ENCODE results near the gene LRRC1. TPM values are rescaled to one million over a fixed set of nuclear protein-coding genes. Genes with fewer than 3 reads are reported as not detected.
"Not testable (repeated sequence)": the region's sequence is repeated elsewhere in the genome, so short reads cannot be mapped to it uniquely, and the experiment has no call there.

The LRRC1 gene
- total RNA-seq, 2 experiments from 2014 or later, result 1.5 to 2.6 TPM

DNA sequence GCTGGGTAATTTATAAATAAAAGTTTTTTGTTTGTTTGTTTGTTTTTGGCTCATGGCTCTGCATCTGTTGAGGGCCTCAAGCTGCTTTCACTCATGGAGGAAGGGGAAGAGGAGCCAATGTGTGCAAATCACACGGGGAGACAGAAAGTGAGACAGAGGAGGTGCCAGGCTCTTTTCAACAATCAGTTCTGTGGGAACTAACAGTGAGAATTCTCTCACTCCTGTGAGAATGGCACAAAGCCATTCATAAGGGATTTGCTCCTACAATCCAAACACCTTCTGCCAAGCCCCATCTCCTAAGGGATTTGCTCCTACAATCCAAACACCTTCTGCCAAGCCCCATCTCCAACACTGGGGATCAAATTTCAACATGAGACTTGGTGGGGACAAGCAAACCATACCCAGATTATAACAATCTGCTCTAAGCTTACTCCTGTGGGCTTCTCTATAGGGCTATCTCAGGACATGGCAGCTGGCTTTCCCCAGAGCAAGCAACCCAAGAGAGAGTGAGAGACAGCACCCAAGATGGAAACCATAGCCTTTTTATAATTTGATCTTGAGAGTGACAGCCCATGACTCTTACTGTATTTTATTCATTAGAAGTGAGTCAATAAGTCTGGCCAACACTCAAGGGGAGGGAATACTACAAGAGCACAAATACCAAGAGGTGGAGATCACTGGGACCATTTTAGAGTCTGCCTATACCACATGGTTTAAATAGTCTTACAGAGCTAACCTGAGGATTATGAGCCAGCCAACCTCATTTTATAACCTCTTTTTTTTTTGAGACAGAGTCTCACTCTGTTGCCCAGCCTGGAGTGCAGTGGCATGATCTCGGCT, 22.8 kb upstream of the LRRC1 start:
- peaks cover 8% of the 10 kb centered on the region for H3K27me3 Mint-ChIP-seq
- H3K4me3 Mint-ChIP-seq, result no peak overlapping the region
- H3K4me1 Mint-ChIP-seq, result no peaks in the 10 kb centered on the region
- DNase-seq, result no peak
- H3K9me3 Mint-ChIP-seq, result peaks cover 2% of the 10 kb centered on the region
- H3K27ac Mint-ChIP-seq, result no peak overlapping the region
- peaks cover 3% of the 10 kb centered on the region for H3K36me3 Mint-ChIP-seq

DNA sequence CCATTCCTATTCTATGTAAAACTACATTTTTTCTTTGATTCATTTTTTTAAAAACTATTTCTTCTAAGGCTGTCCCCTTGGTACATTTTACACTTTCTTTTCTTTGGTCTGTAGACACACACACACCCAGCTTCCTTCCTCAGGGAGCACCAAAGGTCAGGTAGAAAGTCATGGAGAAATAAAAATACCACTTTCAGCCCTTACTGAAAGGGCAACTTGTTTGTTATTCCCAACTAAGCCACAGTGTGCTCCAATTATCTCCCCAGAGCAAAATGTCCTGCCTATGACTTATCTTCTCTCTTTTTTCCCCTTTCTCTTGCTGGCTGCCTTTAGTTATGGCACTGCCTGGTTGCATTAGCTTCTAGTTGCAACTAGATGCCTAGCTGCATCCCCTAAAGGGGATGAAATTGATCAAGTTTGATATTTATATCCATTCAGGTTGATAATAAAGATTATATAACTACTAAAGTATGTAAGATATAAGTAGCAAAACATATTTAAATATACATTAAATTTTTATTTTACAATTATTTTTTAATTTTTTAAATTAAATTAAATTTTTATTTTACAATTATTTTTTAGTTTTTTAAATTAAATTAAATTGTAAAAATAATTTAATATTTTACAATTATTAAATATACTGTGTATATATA, 21.6 kb upstream of the LRRC1 start:
- peaks cover 10% of the 10 kb centered on the region for H3K27me3 Mint-ChIP-seq
- no peak overlapping the region for H3K4me3 Mint-ChIP-seq
- DNase-seq, result no peak
- H3K36me3 Mint-ChIP-seq, result peaks cover 3% of the 10 kb centered on the region
- peaks cover 2% of the 10 kb centered on the region for H3K9me3 Mint-ChIP-seq
- H3K27ac Mint-ChIP-seq, result no peak overlapping the region
- no peaks in the 10 kb centered on the region for H3K4me1 Mint-ChIP-seq

DNA sequence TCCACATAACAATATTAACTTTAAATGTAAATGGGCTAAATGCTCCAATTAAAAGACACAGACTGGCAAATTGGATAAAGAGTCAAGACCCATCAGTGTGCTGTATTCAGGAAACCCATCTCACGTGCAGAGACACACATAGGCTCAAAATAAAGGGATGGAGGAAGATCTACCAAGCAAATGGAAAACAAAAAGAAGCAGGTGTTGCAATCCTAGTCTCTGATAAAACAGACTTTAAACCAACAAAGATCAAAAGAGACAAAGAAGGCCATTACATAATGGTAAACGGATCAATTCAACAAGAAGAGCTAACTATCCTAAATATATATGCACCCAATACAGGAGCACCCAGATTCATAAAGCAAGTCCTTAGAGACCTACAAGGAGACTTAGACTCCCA, 18.7 kb upstream of the LRRC1 start:
- H3K4me1 Mint-ChIP-seq, H3K27ac Mint-ChIP-seq, H3K4me3 Mint-ChIP-seq, H3K9me3 Mint-ChIP-seq, H3K27me3 Mint-ChIP-seq, H3K36me3 Mint-ChIP-seq, DNase-seq: not testable (repeated sequence)

DNA sequence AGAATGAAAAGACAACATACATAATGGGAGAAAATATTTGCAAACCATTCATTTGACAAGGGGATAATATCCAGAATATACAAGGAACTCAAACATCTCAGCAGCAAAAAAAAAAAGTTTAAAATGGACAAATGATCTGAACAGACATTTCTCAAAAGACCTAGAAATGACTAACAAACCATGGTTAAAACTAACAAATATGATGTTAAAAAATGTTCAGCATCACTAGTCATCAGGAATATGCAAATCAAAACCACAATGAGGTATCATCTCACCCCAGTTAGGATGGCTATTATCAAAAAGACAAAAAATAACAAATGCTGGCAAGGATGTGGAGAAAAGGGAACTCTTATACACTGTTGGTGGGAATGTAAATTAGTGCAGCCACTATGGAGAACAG, 9.8 kb upstream of the LRRC1 start:
- not testable (repeated sequence) for H3K27ac Mint-ChIP-seq, H3K4me1 Mint-ChIP-seq, DNase-seq, H3K4me3 Mint-ChIP-seq, H3K9me3 Mint-ChIP-seq, H3K36me3 Mint-ChIP-seq
- peaks cover 18% of the 10 kb centered on the region for H3K27me3 Mint-ChIP-seq

DNA sequence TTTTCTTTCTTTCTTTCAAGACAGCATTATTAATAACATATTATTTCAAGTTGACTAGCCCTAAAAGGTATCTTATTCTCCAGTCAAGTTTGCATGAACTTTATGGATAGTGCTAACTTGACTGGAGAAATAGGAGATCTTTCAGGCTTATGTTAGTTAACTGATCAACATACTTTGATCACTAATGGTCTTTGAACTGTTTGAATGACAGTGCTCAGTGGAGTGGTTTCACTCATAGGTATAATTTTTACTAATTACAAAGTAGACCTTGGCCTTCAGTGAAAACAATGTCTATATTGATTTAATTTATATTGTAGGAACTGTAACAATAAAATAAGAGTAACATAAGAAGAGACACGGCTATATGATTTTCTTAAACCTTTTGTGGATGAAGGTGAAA, 8.0 kb upstream of the LRRC1 start:
- peaks cover 5% of the 10 kb centered on the region for H3K36me3 Mint-ChIP-seq
- H3K27me3 Mint-ChIP-seq, result peaks cover 35% of the 10 kb centered on the region
- no peak overlapping the region for H3K27ac Mint-ChIP-seq
- no peak for DNase-seq
- H3K9me3 Mint-ChIP-seq, result peaks cover 3% of the 10 kb centered on the region
- no peaks in the 10 kb centered on the region for H3K4me1 Mint-ChIP-seq
- no peak overlapping the region for H3K4me3 Mint-ChIP-seq

DNA sequence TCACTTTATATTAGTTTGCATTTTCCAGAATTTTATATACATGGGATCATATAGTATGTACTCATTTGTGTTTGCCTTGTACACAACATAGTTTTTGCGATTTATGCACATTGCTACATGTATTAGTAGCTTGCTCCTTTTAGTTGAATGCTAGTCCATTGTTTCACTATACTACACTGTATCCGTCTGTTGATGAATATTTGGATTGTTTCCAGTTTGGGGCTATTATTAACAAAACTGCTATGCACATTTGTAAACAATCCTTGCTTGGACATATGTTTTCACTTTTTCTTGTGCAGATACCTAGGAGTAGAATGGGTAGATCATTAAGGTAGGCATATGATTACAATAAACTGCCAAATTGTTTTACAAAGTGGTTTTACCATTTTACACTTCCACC, 3.9 kb upstream of the LRRC1 start:
- Mint-ChIP-seq H3K36me3 (peaks cover 5% of the 10 kb centered on the region), H3K4me1 (peaks cover 11% of the 10 kb centered on the region), H3K4me3 (no peak overlapping the region), H3K27ac (no peak overlapping the region), H3K27me3 (peaks cover 46% of the 10 kb centered on the region), H3K9me3 (peaks cover 3% of the 10 kb centered on the region)
- no peak for DNase-seq

DNA sequence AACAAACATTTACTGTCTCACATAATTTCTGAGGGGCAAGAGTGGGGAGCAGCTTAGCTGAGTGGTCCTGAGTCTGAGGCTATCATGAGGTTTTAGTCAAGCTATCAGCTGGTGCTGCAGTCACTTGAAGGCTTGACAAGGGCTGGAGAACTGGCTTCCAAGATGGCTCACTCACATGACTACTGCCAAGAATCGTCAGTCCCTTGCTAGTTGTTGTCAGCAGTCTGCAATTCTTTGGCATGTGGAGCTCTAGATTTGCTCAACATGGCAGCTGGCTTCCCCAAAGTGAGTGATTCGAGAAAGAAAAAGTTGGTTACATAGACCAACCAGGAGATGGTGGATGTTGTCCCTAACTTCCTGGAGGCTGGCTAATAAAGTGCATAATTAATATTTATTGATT, 2.8 kb upstream of the LRRC1 start:
- no peak overlapping the region for H3K4me3 Mint-ChIP-seq
- H3K27me3 Mint-ChIP-seq, result peaks cover 55% of the 10 kb centered on the region

DNA sequence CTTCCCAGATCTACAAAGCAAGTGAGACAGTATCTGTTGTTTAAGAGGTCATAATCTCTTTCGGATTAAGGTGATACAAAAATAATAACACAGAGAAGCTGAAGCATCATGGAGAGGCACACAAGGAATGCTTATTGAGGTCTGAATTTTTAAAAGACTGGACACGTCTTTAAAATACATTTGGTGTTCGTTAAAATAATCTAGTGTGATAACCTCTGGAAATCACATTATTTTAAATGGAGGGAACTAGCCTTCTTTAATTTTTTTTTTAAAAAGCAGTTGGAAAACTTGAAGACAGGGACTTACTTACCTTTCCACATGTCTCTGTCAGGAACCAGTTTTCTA, 1.9 kb upstream of the LRRC1 start:
- no peak for DNase-seq
- peaks cover 21% of the 10 kb centered on the region for H3K4me1 Mint-ChIP-seq
- H3K9me3 Mint-ChIP-seq, result peaks cover 3% of the 10 kb centered on the region
- no peak overlapping the region for H3K27ac Mint-ChIP-seq
- peak overlapping the region; percentile 96 for H3K4me3 Mint-ChIP-seq
- peaks cover 51% of the 10 kb centered on the region for H3K27me3 Mint-ChIP-seq
- peaks cover 5% of the 10 kb centered on the region for H3K36me3 Mint-ChIP-seq

More for the DNA sequence above, 2.8 kb upstream of the LRRC1 start:
- Mint-ChIP-seq H3K36me3 (peaks cover 5% of the 10 kb centered on the region), H3K27ac (no peak overlapping the region), H3K9me3 (peaks cover 3% of the 10 kb centered on the region), H3K4me1 (peaks cover 21% of the 10 kb centered on the region)
- DNase-seq, result no peak

DNA sequence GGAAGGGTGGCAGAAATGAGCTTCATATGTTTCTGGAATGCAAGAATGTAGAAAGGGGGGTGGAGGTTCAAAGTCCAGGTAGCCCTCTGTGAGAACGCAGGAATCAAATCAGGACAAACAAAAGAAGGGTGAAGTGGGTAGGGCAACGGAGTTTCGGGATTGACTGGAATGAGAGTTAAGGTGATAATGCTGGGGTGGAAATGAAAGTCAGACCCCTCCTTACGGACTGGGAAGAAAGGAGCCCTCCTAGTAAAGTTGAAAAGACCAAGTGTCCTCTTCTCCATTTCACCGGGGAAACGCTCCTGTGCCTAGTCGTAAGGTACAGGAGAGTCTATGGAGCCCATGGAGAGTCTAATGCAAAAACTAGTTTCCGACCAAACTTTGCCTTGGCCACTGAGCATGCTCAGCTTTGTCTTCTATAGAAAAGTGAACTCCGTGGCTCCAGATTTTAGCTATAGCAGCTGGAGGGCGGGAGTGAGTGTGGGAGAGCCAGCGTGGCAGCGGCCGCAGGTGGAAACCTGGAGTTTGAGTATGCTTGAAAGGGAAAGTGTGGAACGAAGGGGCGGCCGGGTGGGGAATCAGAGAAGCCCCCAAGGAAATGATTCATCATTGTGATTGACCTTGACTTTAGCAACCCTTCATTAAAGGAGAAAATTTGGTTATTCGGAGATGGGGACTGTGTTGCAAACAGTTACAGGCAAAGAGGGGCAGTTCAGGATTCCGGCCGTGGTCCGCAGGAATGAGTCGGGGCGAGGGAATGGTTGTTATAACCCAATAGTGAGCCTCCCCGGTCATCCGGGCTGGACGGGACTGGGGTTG, 1.3 kb upstream of the LRRC1 start:
- peak; percentile 38 for DNase-seq
- Mint-ChIP-seq H3K4me1 (peaks cover 21% of the 10 kb centered on the region), H3K27ac (peak overlapping the region; percentile 50), H3K27me3 (peaks cover 48% of the 10 kb centered on the region), H3K4me3 (peak overlapping the region; percentile 96), H3K36me3 (peaks cover 4% of the 10 kb centered on the region), H3K9me3 (peaks cover 3% of the 10 kb centered on the region)

DNA sequence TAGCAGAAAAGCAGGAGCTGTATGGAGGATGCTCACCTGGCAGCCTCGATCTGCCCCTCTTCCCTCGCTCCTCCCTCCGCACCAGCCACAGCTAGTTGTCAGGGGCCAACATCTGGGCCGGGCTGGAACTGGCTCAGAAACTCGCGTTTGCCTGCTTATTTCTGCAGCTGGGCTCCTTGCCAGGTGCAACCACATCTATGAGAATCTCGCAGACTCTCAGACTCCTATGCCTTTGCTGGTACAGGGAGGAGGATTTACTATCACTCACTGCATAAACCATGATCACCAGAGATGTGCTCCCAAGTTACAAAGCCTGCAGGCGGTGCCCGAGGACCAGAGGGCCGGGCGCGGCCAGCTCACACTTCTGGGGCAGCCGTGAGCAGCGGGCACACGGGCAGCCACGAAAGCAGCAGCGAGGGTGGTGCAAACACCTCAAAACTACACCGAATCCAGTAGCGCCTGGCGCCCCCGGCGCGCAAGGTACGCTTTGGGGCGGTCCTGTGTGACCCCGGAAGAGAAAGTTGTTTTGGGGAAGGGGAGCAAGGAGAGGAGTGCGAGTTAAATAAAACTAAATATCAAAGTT, 577 bp upstream of the LRRC1 start:
- no peaks in the 10 kb centered on the region for H3K36me3 Mint-ChIP-seq
- peak; percentile 51 for DNase-seq
- no peaks in the 10 kb centered on the region for H3K9me3 Mint-ChIP-seq
- peaks cover 21% of the 10 kb centered on the region for H3K4me1 Mint-ChIP-seq
- H3K27me3 Mint-ChIP-seq, result peaks cover 44% of the 10 kb centered on the region
- peak overlapping the region; percentile 83 for H3K27ac Mint-ChIP-seq
- H3K4me3 Mint-ChIP-seq, result peak overlapping the region; percentile 96

DNA sequence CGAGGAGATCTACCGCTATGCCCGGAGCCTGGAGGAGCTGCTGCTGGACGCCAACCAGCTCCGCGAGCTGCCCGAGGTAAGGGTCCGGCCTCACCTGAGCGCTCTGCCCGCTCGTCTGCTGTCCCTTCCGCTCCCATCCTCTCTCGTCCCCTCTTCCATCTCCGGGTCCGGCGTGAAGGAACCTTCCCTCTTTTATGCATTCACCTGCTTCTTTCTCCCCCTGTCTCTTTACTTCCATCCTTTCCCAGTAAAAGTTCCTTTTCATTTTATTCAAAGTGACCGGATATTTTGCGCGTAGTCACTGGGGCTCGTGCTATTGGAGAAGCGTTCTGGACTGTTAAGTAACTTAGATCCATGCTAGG, 516 bp downstream of the LRRC1 start:
- Mint-ChIP-seq H3K4me3 (peak overlapping the region; percentile 96), H3K27ac (peak overlapping the region; percentile 59), H3K4me1 (peaks cover 21% of the 10 kb centered on the region), H3K9me3 (no peaks in the 10 kb centered on the region), H3K27me3 (peaks cover 41% of the 10 kb centered on the region), H3K36me3 (no peaks in the 10 kb centered on the region)
- no peak for DNase-seq

DNA sequence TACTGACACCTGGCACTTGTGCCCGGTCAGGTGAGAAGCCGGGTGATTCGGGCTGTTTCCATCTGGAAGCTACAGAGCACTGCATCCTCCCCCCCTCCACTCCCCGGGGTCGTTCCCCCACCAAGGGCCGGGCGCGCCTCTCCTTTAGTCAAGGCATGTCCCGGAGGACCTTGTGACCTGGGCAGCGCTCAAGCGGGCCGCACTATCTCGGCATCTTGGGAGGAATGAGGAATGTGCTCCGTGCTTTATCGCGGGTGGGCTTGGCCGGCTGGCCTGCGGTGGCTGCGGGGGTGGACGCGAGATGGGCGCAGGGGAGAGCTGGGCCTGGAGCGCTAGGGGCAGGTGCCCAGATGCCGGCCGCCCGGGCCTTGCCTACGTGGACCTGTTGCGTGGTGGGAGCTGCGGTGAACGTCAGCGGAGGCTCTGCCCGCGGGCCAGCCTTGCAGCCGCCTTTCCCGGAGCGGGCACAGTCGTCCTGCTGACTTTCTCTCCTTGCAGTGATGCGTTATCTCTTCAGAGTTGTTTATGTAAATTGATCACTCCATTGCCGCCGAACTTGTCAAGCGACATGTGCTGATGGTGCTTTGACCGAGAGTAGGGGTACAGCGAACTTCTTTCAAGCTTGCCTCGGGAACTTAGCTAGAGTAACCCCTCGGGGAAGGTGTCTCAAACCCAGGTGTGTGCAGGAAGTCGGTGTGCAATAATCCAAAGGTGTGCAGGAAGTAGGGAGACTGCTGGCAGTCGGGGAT, 1.1 kb downstream of the LRRC1 start:
- Mint-ChIP-seq H3K9me3 (no peaks in the 10 kb centered on the region), H3K27me3 (peaks cover 37% of the 10 kb centered on the region), H3K27ac (peak overlapping the region; percentile 59), H3K36me3 (no peaks in the 10 kb centered on the region), H3K4me1 (peaks cover 21% of the 10 kb centered on the region), H3K4me3 (peak overlapping the region; percentile 96)
- DNase-seq, result peak; percentile 11

DNA sequence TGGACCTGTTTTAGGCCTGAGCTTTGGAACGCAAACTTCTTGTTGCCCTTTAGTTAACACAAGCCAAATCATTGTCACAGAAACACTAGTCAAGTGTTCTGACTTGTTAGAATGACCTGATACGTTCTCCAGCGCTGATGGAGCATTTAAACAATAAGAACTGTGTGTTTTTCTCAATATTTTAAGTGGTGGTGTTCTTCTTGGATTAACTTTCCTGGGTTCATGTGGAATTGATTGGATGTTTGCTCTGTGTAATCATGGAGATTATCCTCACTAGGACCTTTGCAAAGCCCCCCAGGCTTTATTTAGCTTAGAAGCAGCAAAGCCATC, 1.6 kb downstream of the LRRC1 start:
- Mint-ChIP-seq H3K4me3 (peak overlapping the region; percentile 96), H3K4me1 (peaks cover 21% of the 10 kb centered on the region), H3K27ac (no peak overlapping the region), H3K27me3 (peaks cover 31% of the 10 kb centered on the region), H3K36me3 (no peaks in the 10 kb centered on the region), H3K9me3 (no peaks in the 10 kb centered on the region)
- no peak for DNase-seq

DNA sequence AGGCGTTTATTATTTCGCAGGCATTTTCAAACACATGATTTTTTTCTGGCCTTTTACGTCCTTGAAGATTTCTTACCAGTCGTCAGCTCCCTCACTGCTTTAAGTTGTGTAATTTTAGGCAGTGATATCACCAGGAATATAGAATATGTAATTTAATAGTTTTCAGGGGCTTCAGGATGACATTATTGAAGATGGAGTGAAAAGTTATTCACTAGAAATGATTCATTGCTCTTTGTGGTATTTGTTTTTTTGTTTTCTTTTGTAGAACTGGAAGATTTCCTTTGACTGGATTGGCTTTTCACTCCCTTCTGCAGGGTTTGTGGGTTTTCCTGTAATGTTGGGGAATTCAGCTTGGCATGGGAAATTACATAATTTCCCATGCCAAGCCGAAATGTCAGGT, 2.0 kb downstream of the LRRC1 start:
- peaks cover 21% of the 10 kb centered on the region for H3K4me1 Mint-ChIP-seq

More for the DNA sequence above, 2.0 kb downstream of the LRRC1 start:
- no peak overlapping the region for H3K27ac Mint-ChIP-seq
- H3K36me3 Mint-ChIP-seq, result no peaks in the 10 kb centered on the region
- H3K9me3 Mint-ChIP-seq, result no peaks in the 10 kb centered on the region
- DNase-seq, result no peak
- H3K27me3 Mint-ChIP-seq, result peaks cover 28% of the 10 kb centered on the region
- no peak overlapping the region for H3K4me3 Mint-ChIP-seq

Data from activated naive CD8-positive, alpha-beta T cell treated with anti-CD3 and anti-CD28 coated beads for 36 hours (primary cell).